GM19099 (cell line): ENCODE results near the gene BPIFA3.

ENCODE experiments used
- POLR2A ChIP-seq: IDR thresholded peaks from 3 replicates; pipeline ENCODE4 v1.6.1; 2011; ENCODE audit warnings: low read depth; ENCODE audit not compliant: insufficient read length; ENCODE audit errors: extremely low read depth

The BPIFA3 gene

GRCh38 chr20:33199026-33199425 is 18.1 kb upstream of the BPIFA3 start:
- no peak for TF ChIP-seq POLR2A

- no peak for TF ChIP-seq POLR2A
These were observed 14.7 kb upstream of the BPIFA3 start for GRCh38 chr20:33202451-33202850.

GRCh38 chr20:33203444-33203843 is 13.7 kb upstream of the BPIFA3 start:
- TF ChIP-seq POLR2A, result no peak

- TF ChIP-seq POLR2A, result no peak
These were observed 7.4 kb upstream of the BPIFA3 start for GRCh38 chr20:33209789-33210188.

- TF ChIP-seq POLR2A, result no peak
These were observed 6.8 kb upstream of the BPIFA3 start for GRCh38 chr20:33210371-33210770.

GRCh38 chr20:33211817-33212424 is 5.2 kb upstream of the BPIFA3 start:
- TF ChIP-seq POLR2A, result no peak

- no peak for TF ChIP-seq POLR2A
These were observed 7.2 kb downstream of the BPIFA3 start for GRCh38 chr20:33224399-33224798.

GRCh38 chr20:33229843-33230242 is 12.7 kb downstream of the BPIFA3 start:
- TF ChIP-seq POLR2A, result no peak

GRCh38 chr20:33231237-33231636 is 14.1 kb downstream of the BPIFA3 start:
- TF ChIP-seq POLR2A, result no peak

GRCh38 chr20:33232486-33233072 is 15.4 kb downstream of the BPIFA3 start:
- no peak for TF ChIP-seq POLR2A

GRCh38 chr20:33233129-33233774 is 16.1 kb downstream of the BPIFA3 start:
- no peak for TF ChIP-seq POLR2A

GRCh38 chr20:33234050-33234449 is 16.9 kb downstream of the BPIFA3 start:
- TF ChIP-seq POLR2A, result no peak

GRCh38 chr20:33235696-33236095 is 18.5 kb downstream of the BPIFA3 start, which contains the start of gene BPIFA1:
Gene BPIFA1, plus strand, starts transcription at chr20:33235996. Its CDS starts 1,716 bp downstream, at chr20:33237712.
- TF ChIP-seq POLR2A, result no peak

GRCh38 chr20:33236351-33236750 is 19.2 kb downstream of the BPIFA3 start:
- TF ChIP-seq POLR2A, result no peak

GRCh38 chr20:33237989-33238388 is 20.8 kb downstream of the BPIFA3 start:
- TF ChIP-seq POLR2A, result no peak

- no peak for TF ChIP-seq POLR2A
These were observed 22.3 kb downstream of the BPIFA3 start for GRCh38 chr20:33239418-33239817.
